SK-N-MC (cell line): ENCODE data around the gene ZNRF3.

ENCODE experiments used
- EZH2 ChIP-seq: fragments of 200-600 bp; sonication (generic); IDR thresholded peaks from one replicate; pipeline ENCODE4 v1.6.1; 2017; ENCODE audit warnings: antibody characterized with exemption
- FOXP2 ChIP-seq: optimal IDR thresholded peaks from 2 replicates; pipeline ENCODE3; 2011; ENCODE audit warnings: mild to moderate bottlenecking, moderate library complexity; ENCODE audit not compliant: insufficient read depth; ENCODE audit errors: extremely low read length, control extremely low read depth
- POLR2AphosphoS5 ChIP-seq: IDR thresholded peaks from 2 replicates; pipeline ENCODE4 v1.6.1; 2012; ENCODE audit warnings: mild to moderate bottlenecking, low read depth, low read length, borderline replicate concordance

GRCh38 chr22:28969401-28970168 lies 86.2 kb downstream of the ZNRF3 start:
- no peak for TF ChIP-seq POLR2AphosphoS5
- no peak for TF ChIP-seq EZH2
- TF ChIP-seq FOXP2 = no peak
